ENCODE data around the gene ME1. TPM values are rescaled to one million over a fixed set of nuclear protein-coding genes. Genes with fewer than 3 reads are reported as not detected.
"Not testable (repeated sequence)": the region's sequence is repeated elsewhere in the genome, so short reads cannot be mapped to it uniquely, and the experiment has no call there.

Gene ME1
- total RNA-seq, 4 donors from 2014 or later = 18.7 to 55.9 (median 30.8) TPM

DNA sequence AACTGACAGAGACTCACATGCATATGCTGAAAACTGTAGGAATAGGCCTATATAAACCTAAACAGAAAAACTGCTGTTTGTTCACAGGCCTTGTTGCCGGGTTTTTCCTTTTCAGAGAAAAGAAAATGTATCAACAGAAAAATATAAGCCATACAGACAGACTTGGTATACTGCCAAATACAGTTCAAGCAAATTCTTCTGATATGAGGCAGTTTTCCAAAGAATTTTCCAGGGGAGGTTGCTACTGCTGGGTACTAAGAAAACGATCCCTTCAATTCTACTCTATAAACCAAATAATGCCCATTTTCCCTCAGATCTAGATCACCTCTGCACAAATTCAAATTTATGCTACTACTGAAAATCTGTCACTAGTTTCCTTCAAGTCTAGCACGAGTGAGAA, 59.4 kb downstream of the ME1 start:
- no peaks in the 10 kb centered on the region for H3K4me1 ChIP-seq
- intact Hi-C loops (cut with DNase I) = no loop called here
- TF ChIP-seq POLR2A (IDR thresholded peaks at IDR 0.05) = no peak
- TF ChIP-seq, protein P1, sequence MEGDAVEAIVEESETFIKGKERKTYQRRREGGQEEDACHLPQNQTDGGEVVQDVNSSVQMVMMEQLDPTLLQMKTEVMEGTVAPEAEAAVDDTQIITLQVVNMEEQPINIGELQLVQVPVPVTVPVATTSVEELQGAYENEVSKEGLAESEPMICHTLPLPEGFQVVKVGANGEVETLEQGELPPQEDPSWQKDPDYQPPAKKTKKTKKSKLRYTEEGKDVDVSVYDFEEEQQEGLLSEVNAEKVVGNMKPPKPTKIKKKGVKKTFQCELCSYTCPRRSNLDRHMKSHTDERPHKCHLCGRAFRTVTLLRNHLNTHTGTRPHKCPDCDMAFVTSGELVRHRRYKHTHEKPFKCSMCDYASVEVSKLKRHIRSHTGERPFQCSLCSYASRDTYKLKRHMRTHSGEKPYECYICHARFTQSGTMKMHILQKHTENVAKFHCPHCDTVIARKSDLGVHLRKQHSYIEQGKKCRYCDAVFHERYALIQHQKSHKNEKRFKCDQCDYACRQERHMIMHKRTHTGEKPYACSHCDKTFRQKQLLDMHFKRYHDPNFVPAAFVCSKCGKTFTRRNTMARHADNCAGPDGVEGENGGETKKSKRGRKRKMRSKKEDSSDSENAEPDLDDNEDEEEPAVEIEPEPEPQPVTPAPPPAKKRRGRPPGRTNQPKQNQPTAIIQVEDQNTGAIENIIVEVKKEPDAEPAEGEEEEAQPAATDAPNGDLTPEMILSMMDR (IDR thresholded peaks at IDR 0.05) = no peak
- no peaks in the 10 kb centered on the region for H3K9me3 ChIP-seq
- no peaks in the 10 kb centered on the region for H3K27me3 ChIP-seq
- WGBS, 2 donors = 63 to 73% methylated on average over 3 of the region's 3 CpGs
- H3K27ac ChIP-seq = no peak overlapping the region
- no peak for DNase-seq
- H3K4me3 ChIP-seq (replicated peaks in 1 of 3) = no peak overlapping the region
- no peaks in the 10 kb centered on the region for H3K36me3 ChIP-seq

DNA sequence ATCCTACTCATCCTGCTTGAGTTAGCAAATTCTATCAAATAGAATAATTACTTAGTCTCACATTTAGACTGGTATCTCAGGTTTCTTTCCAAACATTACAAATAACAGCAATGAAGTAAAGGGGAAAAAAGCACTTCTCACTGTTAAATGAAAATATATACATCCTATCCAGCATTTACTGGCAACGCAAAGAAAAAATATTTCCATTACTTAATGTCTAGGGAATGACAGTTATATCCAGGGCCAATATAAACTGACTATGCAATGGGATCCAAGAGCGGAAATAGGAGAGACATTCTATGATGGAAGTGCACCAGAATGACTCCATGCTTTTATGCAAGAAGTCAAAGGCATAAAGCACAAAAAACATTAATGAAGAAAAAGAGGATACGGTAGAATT, 60.3 kb downstream of the ME1 start:
- intact Hi-C loops (cut with DNase I) = no loop called here
- no peaks in the 10 kb centered on the region for H3K27me3 ChIP-seq
- H3K27ac ChIP-seq = no peak overlapping the region
- H3K36me3 ChIP-seq = no peaks in the 10 kb centered on the region
- no peak for TF ChIP-seq POLR2A (IDR thresholded peaks at IDR 0.05)
- TF ChIP-seq, protein P1 (IDR thresholded peaks at IDR 0.05) = no peak
- no peak overlapping the region for H3K4me3 ChIP-seq (replicated peaks in 1 of 3)
- H3K4me1 ChIP-seq = peaks cover 0 to 8% of the 10 kb centered on the region in 2 donors
- DNase-seq = no peak
- H3K9me3 ChIP-seq = no peaks in the 10 kb centered on the region
- 82% methylated on average over 3 of the region's 3 CpGs for WGBS, 2 donors

DNA sequence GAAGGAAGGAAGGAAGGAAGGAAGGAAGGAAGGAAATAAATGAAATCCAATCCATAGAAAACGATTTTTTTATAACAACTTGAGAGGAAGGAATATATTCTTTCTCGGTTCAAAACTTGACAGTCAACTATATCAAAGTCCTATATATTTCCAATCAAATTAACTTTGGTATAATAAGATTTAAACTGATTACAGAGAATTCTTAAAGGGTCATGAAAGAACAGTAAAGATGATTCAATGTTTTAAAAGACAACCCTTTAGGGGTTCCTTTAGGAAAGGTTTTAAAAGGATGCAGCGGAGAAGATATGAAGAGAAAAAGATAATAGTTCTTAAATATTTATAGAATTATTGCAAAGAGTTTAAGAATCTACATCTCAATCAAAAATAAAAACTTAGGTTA, 61.2 kb downstream of the ME1 start:
- WGBS, 2 donors = 83 to 84% methylated on average over 3 of the region's 3 CpGs
- Histone ChIP-seq H3K36me3 (no peaks in the 10 kb centered on the region), H3K27me3 (no peaks in the 10 kb centered on the region), H3K4me3 (replicated peaks in 1 of 3) (no peak overlapping the region), H3K27ac (no peak overlapping the region), H3K9me3 (no peaks in the 10 kb centered on the region), H3K4me1 (peaks cover 0 to 8% of the 10 kb centered on the region in 2 donors)
- DNase-seq = no peak
- intact Hi-C loops (cut with DNase I) = no loop called here
- no peak for TF ChIP-seq POLR2A (IDR thresholded peaks at IDR 0.05)

DNA sequence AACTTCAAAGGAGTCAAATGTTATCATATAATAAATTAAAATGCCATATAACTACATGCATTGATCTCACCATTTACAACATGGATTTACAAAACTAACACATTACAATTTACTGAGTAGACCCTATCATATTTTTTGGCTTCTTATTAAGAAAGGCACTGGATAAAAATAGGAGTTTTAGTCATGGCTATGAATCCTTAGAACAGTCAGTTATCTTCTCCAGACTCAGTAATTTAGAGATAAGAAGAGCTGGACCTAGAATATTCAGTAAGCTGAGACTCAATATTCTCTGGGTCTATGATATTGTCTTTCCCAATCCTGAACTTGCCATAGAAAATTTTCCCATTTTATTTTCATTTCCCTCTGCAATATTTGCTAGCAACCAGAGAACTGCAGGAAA, 62.3 kb downstream of the ME1 start:
- Histone ChIP-seq H3K27me3 (no peaks in the 10 kb centered on the region), H3K27ac (no peak overlapping the region), H3K4me3 (replicated peaks in 1 of 3) (no peak overlapping the region), H3K9me3 (no peaks in the 10 kb centered on the region), H3K36me3 (no peaks in the 10 kb centered on the region), H3K4me1 (peaks cover 0 to 8% of the 10 kb centered on the region in 2 donors)
- TF ChIP-seq, protein P1 (IDR thresholded peaks at IDR 0.05) = no peak
- TF ChIP-seq POLR2A (IDR thresholded peaks at IDR 0.05) = no peak
- no peak for DNase-seq
- intact Hi-C loops (cut with DNase I) = no loop called here

DNA sequence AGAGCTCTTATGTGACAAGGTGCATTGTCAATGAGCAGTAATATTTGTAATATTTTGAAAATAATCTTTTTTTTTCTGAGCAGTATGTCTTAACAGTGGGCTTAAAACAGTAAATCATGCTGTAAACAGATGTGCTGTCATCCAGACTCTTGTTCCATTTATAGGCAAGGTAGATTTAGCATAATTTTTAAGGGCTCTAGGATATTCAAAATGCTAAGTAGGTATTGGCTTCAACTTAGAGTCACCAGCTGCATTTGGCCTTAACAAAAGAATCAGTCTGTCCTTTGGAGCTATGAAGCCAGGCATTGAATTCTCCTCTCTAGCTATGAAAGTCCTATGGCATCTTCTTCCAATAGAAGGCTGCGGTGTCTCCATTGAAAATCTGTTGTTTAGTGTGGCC, 63.7 kb downstream of the ME1 start:
- H3K4me3 ChIP-seq (replicated peaks in 1 of 3) = no peak overlapping the region
- WGBS, 2 donors = 88 to 94% methylated on average over 1 of the region's 1 CpG
- no peak for DNase-seq
- H3K9me3 ChIP-seq = no peaks in the 10 kb centered on the region
- TF ChIP-seq POLR2A (IDR thresholded peaks at IDR 0.05) = no peak
- TF ChIP-seq, protein P1 (IDR thresholded peaks at IDR 0.05) = no peak
- H3K4me1 ChIP-seq = peaks cover 0 to 8% of the 10 kb centered on the region in 2 donors
- intact Hi-C loops (cut with DNase I) = no loop called here
- H3K27me3 ChIP-seq = no peaks in the 10 kb centered on the region
- no peak overlapping the region for H3K27ac ChIP-seq
- no peaks in the 10 kb centered on the region for H3K36me3 ChIP-seq

DNA sequence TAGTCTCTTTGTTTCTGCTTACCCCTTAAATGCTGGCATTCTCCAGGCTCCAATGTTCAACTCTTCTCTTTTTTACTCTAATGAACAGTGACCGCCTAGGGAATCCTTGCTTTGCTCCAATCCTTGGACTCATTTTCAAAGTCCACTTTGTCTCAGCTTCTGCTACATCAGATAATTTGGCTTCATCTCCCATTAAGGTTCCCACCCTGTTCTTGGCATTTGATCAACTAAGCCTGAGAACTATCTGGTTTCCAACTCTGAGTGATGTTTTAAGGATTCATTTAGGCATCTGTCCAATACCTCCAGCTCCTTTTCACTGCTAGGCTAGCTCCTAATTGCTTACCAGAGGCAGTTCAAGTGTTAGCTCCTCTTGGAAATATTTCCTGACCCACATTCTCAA, 64.9 kb downstream of the ME1 start:
- intact Hi-C loops (cut with DNase I) = no loop called here
- DNase-seq = no peak
- Histone ChIP-seq H3K4me3 (replicated peaks in 1 of 3) (no peak overlapping the region), H3K9me3 (no peaks in the 10 kb centered on the region), H3K27ac (no peak overlapping the region), H3K27me3 (no peaks in the 10 kb centered on the region), H3K4me1 (peaks cover 0 to 8% of the 10 kb centered on the region in 2 donors), H3K36me3 (no peaks in the 10 kb centered on the region)
- TF ChIP-seq POLR2A (IDR thresholded peaks at IDR 0.05) = no peak
- TF ChIP-seq, protein P1 (IDR thresholded peaks at IDR 0.05) = no peak
- WGBS, 2 donors = 79 to 88% methylated on average over 1 of the region's 1 CpG

DNA sequence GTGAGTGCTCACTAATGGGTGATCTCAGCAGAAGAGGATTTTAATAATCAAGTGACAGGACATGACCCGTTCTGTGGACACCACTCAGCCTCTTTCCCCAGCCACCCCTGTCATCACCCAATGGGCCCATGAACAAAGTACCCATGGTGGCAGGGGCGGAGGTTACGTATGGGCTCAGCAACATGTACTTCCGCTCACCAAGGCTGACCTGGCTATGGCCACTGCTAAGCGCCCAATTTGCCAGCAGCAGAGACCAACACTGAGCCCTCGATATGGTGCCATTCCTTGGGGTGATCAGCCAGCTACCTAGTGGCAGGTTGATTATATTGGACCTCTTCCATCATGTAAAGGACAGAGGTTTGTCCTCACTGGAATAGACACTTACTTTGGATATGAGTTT, 68.5 kb downstream of the ME1 start:
- DNase-seq; H3K4me3 ChIP-seq (replicated peaks in 1 of 3); H3K36me3 ChIP-seq; H3K27ac ChIP-seq; H3K4me1 ChIP-seq; H3K9me3 ChIP-seq; H3K27me3 ChIP-seq; intact Hi-C loops (cut with DNase I): not testable (repeated sequence)
- 90 to 93% methylated on average over 6 of the region's 6 CpGs for WGBS, 2 donors
